Neural progenitor cell (in vitro differentiated cells): ENCODE data around the gene MRPL2.

ENCODE experiments used
- CTCF ChIP-seq: fragments of 200-600 bp; sonication (generic); IDR thresholded peaks from 2 replicates; pipeline ENCODE4 v1.5.1; 2017; ENCODE audit warnings: antibody characterized with exemption, mild to moderate bottlenecking
- EZH2 ChIP-seq: fragments of 200-600 bp; sonication (generic); IDR thresholded peaks from 2 replicates; pipeline ENCODE4 v1.6.1; 2017; ENCODE audit warnings: antibody characterized with exemption, mild to moderate bottlenecking, moderate library complexity

GRCh38 chr6:43093436-43094289, 34.4 kb upstream of the MRPL2 start:
- TF ChIP-seq CTCF: no peak
- no peak for TF ChIP-seq EZH2
